GM18520 (cell line): ENCODE results near the gene NHEJ1.

ENCODE experiments used
- ATAC-seq: cut with Tn5 transposase; IDR thresholded peaks from one replicate; pipeline ENCODE4 v1.9.1; 2021; ENCODE audit not compliant: unreplicated experiment

NHEJ1 gene

DNA sequence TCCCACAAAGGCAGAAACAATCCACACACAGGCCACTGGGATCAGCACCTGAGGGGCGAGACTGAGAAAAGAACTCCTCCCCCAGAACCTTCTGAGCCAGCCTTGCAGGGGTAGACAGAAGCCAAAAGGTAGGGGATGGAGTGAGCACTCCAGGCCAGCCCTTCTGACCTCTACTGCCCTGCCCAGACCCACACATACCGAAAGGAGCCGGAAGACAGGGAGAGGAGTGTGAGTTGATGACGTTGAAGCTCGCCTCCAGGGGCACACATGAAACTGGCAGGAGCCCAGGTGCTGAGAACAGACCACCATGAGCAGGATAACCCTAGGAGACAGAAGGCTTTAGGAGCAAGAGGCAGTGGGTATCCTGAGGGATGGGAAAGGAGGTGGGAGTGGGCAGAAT, 7.4 kb upstream of the NHEJ1 start:
- no peak for ATAC-seq

DNA sequence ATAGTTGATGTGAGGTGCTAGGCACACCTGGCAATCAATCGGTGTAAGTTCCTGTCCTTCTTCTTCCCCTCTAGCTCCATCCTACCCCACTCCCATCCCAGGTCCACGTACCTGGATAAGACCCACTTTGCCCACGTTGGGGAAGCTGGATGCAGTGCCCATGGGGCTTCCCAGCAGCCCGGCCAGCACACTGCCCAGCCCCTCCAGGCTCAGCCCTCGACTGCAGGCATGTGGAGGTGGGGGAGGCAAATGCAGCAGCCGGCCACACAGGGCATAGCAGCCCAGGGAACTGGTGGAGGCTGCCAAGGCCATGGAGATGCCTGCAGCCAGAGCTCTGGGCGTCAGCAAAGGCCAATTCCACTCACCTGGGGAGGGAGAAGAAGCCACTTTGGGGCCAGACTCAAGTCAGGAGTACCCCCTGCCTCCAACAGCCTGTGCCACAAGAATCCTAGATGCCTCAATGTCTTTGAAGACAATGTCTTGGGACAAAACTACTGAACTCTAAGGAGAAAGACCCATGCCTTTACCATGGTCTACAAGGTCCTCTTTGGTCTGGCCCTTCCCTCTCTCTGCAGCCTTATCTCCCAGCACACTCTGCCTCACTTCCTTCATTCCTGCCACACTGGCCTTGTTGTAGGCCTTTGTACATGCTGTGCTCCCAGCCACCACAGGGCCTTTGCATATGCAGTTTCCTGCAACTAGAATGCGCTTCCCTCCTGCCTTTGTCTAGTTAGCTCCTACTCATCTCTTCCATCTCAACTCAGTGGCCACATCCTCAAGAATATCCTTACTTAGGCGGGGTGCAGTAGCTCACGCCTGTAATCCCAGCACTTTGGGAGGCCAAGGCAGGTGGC, 4.7 kb upstream of the NHEJ1 start:
- ATAC-seq = no peak

DNA sequence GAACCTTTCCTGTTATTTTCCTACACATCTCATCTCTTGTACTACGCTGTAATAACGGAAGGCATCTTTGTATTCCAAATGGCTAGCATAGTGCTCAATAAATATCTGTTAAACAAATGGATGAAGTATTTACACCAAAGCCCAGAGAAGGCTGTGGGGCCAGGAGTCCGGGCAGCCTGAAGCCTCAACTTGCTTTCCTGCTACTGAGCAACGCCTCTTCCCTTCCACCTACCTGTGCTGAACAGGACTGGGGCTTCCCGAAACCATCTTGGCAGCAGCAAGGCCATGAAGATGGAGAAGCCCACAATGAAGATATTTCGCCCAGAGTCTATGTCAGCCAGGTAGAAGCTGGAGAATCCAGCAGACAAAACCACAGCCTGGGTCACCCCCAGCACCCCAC, 2.5 kb upstream of the NHEJ1 start:
- no peak for ATAC-seq

DNA sequence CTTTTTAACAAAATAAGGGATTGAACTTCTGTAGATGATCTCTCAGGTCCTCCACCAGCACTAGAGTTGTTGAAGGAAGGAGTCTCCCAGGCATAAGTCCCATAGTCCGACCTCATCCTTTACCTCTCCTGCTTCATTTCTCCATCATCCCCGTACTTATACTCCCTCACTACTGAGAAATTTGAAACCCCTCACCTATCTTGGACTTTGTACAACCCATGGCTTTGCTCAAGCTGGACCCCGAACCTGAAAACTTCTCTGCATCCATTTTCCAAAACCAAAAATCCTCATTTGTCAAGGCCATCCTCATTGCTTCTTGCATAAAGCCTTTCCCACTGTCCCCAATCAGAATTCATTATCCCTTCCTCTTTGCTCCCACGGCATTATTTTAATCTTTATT, 482 bp upstream of the NHEJ1 start:
- no peak for ATAC-seq

DNA sequence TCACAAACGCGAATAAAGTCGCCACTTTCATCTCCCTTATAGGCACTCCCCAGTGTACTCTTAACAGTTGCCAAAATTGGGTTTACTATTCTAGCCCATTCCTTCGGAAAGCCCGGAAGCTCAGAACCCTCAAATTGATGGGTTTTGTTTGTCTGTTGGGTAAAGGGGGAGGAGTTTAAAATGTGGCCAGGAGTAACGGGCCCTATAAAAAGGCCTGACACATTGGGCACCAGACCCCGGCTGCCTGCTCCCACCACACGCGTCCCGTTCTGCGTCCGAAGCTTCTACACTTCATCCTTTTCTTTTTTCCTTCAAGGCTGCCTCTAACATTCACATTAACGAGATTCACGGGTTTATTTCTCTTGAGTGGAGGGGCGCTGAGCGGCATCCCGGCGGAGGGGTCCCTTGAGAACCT, 837 bp downstream of the NHEJ1 start:
- no peak for ATAC-seq

DNA sequence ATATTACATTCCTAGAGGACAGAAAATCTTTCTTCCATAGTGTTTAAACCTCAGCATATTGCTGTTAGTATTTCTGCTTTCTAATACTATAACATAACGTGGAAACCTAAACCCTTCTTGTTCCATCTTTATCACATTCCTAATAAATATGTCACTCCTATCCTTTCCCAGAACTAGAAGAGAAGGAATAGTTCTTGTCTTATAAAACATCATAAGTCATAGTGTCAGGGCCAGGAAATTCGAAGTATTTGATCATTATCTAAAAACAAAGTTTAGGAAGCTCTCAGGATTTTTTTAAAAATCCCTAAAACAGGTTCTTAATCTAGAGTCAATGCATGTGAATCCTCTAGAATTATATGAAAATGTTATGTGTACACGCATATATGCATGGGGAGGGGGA, 2.0 kb downstream of the NHEJ1 start:
- ATAC-seq = no peak

DNA sequence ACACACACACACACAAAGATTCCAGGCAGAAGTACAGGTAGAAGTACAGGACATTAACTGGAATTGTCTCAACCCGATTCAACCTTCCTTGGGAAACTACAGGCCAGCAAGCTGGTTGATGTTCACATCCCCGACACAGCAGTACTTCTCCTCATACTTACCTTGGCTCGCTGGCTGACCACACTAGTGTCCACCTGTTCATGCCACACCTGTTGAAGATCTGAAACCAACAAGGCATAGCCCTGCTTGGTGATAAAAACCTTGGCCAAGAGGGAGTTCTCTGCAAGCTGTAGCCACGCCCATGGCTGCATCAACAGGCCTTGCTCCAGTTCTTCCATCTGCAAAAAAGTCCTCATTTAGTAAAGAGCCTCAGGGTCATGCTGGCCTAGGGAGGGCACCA, 2.6 kb downstream of the NHEJ1 start:
- ATAC-seq = no peak

DNA sequence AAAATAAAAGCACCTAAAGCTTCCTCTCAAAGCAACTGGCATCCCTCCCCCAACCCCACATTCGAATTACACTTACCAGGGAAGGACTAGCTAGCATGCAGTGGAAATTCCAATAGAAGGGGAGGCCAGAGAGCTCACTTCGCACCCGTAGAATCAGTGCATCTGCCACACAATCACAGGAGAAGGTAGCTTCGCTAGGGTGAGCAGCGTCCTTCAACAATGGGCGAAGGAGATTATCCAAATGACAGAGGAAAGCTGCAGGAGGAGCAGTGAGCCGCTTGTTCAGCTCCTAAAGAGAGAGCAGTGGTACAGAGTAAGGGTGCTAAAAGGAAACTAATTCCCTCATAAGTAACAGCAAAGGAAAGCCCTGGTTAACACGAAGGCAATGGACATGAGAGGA, 3.2 kb downstream of the NHEJ1 start:
- no peak for ATAC-seq

DNA sequence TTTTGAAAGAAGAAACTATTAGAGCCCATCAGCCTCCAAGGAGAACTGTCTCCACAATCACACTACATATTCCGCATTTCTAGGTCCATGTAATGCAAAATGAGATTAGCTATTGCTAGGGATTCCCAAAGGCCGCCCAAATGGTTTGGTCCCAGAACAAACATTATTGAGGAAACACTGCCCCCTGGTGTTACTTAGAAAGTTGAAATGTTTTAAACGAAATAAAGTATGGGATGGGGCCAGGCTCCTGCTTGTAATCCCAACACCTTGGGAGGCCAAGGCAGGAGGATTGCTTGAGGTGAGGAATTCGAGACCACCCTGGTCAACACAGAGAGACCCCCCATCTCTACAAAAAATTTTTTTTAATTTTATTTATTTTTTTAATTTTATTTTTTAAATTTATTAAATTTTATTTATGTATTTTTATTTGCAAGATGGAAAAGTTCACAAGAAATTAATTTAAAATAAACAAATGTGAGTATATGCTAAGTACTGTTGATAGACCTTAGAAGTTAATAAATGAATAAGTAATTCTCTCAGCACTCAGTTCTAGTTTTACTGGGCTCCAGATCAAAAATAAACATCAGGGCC, 5.5 kb downstream of the NHEJ1 start:
- ATAC-seq = no peak

DNA sequence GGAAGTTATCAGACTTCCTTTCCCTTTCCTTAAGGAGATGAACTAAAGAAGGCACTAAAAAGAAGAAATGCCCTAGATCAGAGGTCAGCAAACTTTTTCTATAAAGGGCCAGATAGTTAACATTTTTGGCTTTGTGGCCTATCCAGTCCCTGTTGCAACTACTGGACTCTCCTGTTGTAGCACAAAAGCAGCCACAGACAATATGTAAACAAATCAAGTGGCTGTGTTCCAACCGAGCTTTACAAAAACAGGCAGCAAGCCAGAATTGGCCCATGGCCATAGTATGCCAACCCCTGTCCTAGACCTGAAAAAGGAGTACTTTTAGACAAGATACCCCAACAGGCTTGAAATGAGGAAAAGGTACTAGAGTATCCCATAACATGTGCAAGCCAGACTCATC, 10.9 kb downstream of the NHEJ1 start:
- ATAC-seq = no peak

DNA sequence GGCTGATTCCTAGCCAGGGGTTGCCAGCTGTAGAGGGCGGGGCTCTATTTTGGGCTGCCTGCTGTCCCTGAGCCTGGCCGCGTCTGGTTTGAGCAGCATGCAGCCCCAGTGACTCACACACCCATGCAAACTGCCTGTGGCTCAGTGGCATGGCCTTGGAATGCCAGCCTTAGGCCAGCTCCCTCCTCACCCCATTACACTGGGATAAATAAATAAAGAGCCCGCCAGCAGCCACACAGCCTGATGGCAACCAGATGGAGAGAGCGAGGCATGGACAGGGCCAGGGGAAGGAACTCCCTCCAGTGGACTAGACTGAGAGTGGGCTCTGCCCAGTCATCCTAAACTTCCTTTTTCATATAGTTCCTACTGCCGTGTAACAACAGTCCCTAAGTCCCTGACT, 18.3 kb downstream of the NHEJ1 start:
- ATAC-seq = no peak

DNA sequence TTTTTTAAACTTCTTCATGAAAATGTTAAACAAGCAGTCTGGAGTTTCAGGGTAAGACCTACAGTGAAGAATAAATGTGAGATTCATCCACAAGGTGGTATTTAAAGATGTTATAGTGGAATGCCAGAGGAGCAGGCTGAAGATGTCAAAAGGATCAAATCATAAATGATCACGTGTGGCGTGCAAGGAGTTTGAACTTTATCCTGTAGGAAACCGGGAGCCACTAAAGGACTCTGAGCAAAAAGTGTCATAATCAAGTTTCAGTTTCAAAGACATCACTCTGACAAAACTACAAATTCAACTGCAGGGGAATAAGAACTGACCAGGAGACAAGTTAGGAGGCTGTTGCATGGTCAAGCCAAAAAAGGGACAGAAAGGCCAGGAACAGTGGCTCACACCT, 19.9 kb downstream of the NHEJ1 start:
- no peak for ATAC-seq

DNA sequence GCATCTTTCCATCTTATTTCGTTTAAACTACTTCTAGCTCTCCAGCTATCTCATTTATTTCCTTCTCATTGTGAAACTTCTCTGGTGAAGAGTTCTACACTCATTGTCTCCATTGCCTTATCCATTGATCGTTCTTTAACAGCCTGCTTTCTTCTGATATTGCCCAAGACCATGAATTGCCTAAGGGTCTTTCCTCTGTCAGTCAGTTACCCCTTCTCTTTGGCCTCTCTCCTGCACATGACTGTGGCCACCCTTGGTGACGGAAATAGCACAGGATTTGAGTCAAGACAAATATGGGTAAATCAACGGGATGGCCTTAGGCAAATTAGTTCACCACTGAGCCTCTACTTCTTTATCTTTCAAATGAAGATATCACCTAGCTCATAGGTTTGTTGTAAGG, 26.6 kb downstream of the NHEJ1 start:
- ATAC-seq = no peak

DNA sequence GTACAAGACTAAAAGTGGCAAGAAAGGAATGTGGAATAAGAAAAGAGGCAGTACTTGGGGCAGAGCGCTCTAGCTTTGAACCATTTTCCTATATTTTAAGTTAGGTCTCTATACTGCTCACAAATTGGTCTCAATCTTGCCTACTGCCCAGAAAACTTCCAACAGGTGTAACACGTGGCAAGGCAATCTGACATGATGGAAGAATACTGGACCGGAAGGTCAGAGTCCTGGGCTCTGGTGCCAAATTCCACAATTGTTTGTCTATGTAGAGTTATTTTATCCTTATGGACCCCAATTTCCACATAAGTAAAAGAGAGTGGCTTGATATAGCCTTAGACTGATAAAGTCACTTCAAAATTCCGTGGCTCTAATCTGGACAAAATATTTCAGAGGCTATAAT, 28.9 kb downstream of the NHEJ1 start:
- no peak for ATAC-seq

DNA sequence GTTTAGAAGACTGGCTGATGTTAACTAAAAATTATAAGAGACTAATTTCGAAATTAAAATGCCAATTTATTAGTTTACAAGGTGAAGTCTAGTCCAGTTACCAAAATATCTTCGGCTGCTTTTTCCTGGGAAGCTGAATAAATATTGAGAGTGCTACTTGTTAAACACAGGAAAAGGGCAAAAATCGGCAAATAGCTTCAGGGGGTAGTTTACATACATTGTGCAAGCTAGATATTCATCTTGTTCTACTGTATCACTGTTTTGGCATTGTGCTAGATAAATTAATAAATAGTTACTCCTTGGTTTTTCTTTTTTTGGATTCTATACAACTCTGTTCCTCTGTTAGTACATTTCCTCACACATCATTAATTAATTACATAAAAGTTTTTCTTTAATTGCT, 29.3 kb downstream of the NHEJ1 start:
- ATAC-seq = no peak

DNA sequence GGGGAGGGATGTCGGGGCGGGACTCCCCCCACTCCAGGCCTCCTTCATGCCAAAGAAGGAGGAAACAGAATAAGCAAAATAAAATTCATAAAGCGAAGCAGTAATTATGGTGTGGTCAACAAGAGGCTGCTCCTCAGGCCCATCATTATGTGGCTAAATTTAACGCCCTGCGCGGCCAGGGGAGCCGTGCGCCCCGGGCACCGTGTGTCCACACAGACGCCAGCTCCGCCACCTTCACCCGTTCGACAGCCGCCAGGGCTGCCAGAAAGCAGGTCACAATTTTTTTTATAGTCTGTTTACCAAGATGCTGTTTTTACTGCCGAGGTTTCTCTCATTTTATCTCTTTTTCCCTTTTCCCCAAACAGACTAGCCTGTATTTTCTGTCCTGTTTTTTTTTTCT, 31.0 kb downstream of the NHEJ1 start:
- ATAC-seq = no peak

DNA sequence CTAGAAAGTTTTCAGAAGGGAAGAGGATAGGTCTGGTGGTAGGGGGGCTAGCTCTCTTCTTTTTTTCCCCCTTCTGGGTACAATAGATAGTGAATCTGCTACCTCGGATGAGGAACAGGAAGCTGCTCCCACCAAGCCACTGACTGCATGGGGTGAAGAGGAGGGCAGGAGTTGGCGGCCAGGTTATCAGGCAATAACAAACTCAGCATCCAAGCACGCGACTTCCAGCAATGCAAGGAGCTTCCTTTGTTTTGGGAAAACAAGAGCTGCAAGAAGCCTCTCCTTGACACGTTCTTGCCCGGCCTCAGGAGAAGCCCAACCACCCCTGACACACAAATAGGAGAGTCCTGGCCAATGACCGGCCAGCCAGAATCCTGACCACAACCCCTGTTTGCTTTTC, 32.2 kb downstream of the NHEJ1 start:
- ATAC-seq = no peak

DNA sequence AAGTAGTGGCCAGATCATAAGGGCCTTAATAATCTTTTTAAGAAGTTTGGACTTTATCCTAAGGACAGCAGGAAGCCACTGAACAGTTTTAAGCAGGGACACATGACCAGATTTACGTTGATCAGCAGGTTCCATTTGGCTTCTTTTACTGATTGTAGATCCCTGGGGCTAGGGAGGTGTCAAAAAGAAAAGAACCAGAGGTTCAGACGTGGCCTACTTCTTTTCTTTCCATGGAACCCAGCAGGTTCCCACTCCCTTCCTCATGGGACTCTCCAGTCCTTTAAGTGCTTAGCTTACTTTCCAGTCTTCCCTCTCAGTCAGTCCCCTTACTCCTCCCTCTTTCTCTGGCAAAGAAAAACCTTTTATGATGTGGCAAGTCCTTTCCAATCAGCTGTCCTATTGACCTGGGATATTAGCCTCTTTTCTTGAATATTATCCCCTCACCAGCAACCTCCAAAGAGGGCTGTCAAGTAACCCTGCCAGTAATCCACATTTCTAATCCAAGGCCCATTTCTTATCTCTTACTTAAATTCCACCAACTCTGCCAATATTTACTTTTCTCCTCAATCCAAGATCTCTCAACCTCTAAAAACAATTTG, 33.5 kb downstream of the NHEJ1 start:
- no peak for ATAC-seq

DNA sequence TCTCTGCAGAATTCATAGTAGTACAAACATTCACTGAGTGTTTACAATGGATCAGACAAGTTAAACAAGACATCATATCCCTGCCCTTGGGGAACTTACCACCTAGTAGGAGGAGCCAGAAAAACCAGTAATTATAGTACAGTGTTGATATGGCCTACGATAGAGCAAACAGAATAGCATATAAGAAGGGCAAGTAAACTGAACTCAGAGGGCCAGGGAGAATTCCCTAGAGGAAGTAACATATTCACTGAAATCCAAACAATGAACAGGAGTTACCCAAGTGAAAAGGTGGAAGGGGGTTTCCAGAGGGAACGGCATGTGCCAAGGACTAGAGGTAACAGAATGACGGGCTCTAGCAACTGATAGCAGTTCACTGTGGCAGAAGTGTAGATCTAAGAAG, 34.1 kb downstream of the NHEJ1 start:
- no peak for ATAC-seq

DNA sequence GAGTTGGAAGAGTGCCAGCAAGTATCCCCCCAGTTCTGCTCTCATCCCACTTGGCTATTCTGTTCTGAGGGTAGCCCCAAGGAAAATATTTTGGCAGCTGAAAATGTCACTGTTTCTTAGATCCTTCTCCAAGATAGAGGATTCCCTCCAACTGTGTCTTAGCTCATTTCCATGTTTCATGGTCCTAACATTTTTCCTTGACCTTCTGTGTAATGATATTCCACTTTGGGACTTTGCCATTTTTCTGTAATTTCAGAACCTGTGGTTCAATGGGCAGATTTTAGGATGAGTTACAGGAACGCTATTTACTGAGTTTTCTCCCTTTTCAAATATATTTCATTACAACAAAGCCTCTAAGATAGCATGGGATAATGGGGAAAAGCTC, 34.7 kb downstream of the NHEJ1 start:
- ATAC-seq = no peak

DNA sequence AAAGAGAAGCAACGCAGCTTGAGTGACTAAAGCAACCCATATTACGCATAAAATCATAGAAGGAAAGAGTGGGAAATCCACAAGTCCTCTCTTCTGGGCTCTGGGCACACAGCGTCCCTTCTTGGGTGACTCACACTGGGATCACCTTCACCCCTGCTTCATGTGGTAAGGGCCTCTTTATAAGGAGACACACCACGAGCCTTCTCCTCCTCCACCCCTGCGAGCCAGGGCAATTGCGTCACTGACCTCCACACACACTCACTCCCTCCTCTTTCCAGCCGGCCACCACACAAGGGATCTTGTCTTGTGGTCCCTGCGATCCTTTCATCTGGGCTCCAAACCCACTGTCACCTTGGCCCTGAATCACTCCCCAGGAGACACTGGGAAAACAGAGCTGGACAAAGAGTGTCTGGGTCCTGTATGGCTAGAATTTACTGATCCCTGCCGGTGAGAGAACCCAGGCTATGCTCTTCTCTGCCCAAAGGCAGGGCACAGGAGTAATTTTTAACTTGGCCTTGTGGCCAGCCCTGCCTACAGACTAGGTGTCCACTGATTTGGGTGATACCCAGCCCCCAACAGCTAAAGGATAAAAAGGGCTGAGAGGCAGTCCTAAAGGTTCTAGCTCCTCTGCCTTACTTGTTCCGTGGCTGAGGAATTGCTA, 35.3 kb downstream of the NHEJ1 start:
- no peak for ATAC-seq
